Panc1 (cell line): Measurements from ENCODE around the gene PLA2G2D.

ENCODE experiments used
- CTCF ChIP-seq: fragments of 450-650 bp; IDR thresholded peaks from 2 replicates; pipeline ENCODE4 v1.5.1; 2017; ENCODE audit warnings: mild to moderate bottlenecking
- POLR2AphosphoS5 ChIP-seq: IDR thresholded peaks from 2 replicates; pipeline ENCODE4 v1.6.1; 2012; ENCODE audit warnings: mild to moderate bottlenecking, low read depth, low read length, moderate library complexity
- TCF7L2 ChIP-seq: IDR thresholded peaks from 2 replicates; pipeline ENCODE4 v1.6.1; 2011; ENCODE audit warnings: mild to moderate bottlenecking, low read depth, low read length, inconsistent platforms

GRCh38 chr1:20093940-20094391 is 25.4 kb downstream of the PLA2G2D start:
- no peak for TF ChIP-seq POLR2AphosphoS5
- no peak for TF ChIP-seq CTCF
- no peak for TF ChIP-seq TCF7L2
